Pulmonary artery endothelial cell (primary cell): Measurements from ENCODE around the gene SULT1E1. TPM values are rescaled to one million over a fixed set of nuclear protein-coding genes. Genes with fewer than 3 reads are reported as not detected.

Experiments
- DNase-seq: peaks from one replicate; pipeline ENCODE4 v3.0.0-alpha.2; 2011; ENCODE audit warnings: low read depth, low spot score
- total RNA-seq: library from RNA; depleted of rRNA; stranded (reverse); fragments of >200 nt; gene quantifications from 2 replicates; pipeline ENCODE4 v1.2.3, GENCODE V29; 2014

Gene SULT1E1
- 34.2 and 267 TPM in 2 replicates for total RNA-seq

DNA sequence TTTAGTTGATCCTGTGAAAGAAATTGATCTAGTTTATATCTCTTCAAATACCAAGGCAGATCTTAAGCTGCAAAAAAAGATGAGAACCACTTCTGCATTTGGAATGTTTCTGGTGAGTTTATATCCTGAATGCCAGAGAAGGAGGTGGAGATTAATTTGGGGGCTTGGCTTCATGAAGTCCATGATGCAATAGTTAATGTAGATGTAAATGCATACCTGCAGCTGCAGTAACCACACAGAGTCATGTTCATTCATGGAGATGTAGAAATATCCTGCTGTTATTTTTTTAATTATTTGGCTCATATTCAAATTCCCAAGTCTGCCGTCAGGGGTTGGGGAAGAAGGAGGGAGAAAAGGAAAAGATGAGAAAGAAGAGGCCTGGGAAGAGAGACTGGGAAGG, at the start of gene SULT1E1:
SULT1E1 (minus strand) TSS at position 94 of the 400 bp plus-strand sequence. CDS start 2,501 bp downstream, outside the sequence.
- no peak for DNase-seq

DNA sequence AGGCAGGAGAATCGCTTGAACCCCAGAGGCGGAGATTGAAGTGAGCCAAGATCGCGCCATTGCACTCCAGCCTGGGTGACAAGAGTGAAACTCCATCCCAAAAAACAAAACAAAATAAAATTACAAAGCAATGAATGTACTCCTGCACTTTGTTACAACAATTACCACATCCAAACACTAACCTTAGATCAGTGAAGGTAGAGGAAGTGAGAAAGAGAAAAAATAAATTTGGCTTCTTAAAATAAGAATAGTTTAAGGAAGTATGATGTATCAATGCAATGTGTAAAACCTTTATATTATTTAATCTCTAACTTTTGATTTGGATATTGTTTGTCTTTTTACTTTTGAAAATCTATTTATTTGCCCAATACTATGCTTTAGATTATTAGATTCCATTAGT, 49.2 kb upstream of the SULT1E1 start:
- no peak for DNase-seq

- DNase-seq, result no peak
Observed at GRCh38 chr4:69907151-69907550, 47.2 kb upstream of the SULT1E1 start.

GRCh38 chr4:69896530-69897116, 36.7 kb upstream of the SULT1E1 start:
- no peak for DNase-seq

DNA sequence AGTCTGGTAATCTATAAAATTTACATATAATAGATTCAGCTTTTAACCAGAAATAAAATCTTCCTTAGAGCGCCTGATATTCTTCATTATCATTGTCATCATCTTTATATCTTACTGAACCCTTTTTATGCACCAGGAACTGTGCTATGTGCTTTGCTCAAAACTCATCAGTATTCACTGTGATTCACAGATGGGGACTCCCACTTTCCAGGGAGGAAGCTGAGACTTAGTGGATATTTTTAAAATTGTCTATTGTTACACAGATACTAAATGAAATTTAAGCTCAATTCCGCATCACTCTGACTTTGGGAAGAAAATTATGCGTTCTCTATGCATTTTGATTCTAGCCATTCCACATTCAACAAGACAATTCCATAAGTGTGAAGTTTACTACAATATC, 34.8 kb upstream of the SULT1E1 start:
- no peak for DNase-seq

- DNase-seq, result no peak
Observed at GRCh38 chr4:69894186-69894585, 34.2 kb upstream of the SULT1E1 start.

GRCh38 chr4:69888336-69888735, 28.4 kb upstream of the SULT1E1 start:
- no peak for DNase-seq

DNA sequence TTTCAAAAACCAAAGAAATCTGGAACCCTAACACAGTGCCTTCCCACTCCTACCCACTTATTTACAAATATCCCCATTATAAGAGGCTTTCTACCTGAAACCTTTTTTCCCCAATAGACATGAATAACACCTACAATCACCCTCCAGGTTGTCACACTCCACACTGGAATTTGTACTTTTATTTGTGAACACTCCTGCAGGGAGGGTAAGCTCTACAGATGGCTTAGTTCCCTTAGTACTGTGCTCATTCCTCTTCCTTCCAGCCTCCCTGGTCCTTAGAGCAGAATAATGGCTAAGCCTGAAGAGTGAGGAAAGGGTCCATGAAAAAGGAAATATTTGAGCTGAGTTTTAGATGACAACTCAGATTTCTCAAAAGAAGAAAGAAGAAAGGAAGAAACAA, 22.2 kb upstream of the SULT1E1 start:
- DNase-seq, result no peak

- peak; percentile 40 for DNase-seq
Observed at GRCh38 chr4:69881173-69881773, 21.3 kb upstream of the SULT1E1 start.

DNA sequence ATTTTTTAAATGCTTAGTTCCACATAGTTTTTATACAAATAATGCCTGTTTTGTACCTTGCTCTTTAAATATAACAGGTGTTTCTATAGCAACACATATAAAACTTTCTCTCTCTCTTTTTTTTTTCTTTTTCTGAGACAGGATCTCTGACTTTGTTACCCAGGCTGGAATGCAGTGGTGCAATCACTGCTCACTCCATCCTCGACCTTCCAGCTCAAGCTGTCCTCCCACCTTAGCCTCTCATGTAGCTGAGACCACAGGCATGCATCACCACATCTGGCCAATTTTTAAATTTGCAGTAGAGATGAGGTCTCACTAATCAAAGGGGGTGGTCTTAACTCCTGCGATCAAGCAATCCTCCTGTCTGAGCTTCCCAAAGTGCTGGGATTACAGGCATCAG, 18.3 kb upstream of the SULT1E1 start:
- DNase-seq, result no peak

DNA sequence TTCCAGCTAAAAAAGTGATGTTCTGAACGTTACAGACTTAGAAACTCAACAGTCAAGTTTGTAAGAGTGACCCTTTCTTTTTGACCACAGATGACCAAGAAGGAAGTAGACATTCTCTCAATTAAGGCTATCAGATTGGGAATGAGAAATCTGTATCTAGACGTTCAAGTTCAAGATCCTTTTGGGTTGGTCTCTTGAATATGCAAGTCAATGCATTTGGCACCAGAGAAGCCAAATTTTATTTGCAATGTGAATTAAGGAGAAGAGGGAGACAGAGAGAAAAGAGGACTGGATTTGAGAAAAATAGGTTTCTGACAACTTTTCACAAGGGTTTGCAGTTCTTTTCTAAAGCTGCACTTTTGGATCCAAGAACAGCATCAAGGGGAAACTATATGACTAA, 17.5 kb upstream of the SULT1E1 start:
- no peak for DNase-seq

- DNase-seq, result no peak
Observed at GRCh38 chr4:69876071-69876470, 16.1 kb upstream of the SULT1E1 start.

DNA sequence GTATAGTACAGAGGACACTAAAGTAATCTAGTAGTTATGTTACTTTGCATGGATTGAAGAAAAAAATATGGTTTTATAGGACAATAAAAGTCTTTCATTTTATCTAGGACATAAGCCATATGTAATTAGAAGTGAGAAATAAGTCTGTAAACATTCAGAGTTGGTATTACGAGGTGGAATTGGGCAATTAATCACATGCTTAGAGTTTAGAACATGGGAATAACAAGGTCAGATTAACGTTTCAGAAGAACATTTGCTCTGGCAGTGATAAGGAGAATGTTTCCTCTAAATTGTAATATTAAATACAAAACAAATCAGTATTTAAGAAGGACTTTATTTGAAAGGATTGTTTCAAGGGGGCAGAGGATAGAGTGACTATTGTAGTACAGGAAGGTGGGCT, 15.6 kb upstream of the SULT1E1 start:
- no peak for DNase-seq

- no peak for DNase-seq
Observed at GRCh38 chr4:69874507-69874906, 14.6 kb upstream of the SULT1E1 start.

DNA sequence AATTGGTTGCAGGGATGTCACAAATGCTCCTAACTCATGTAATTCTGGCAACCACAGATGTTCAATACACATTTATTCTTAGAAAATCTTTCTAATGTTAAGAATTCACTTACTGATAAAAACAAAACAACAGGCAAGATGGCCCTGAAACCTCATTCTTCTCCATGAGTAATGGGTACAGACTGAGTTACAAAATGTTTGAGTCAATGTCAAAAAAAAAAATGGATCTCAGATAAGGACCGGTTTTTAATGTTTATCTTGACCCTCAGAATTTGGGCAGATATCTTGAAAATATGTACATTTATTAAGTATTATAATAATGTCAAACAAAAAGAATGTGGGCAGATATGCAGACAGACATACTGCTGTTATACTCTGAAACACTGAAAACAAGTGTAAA, 1.8 kb upstream of the SULT1E1 start:
- DNase-seq, result no peak

DNA sequence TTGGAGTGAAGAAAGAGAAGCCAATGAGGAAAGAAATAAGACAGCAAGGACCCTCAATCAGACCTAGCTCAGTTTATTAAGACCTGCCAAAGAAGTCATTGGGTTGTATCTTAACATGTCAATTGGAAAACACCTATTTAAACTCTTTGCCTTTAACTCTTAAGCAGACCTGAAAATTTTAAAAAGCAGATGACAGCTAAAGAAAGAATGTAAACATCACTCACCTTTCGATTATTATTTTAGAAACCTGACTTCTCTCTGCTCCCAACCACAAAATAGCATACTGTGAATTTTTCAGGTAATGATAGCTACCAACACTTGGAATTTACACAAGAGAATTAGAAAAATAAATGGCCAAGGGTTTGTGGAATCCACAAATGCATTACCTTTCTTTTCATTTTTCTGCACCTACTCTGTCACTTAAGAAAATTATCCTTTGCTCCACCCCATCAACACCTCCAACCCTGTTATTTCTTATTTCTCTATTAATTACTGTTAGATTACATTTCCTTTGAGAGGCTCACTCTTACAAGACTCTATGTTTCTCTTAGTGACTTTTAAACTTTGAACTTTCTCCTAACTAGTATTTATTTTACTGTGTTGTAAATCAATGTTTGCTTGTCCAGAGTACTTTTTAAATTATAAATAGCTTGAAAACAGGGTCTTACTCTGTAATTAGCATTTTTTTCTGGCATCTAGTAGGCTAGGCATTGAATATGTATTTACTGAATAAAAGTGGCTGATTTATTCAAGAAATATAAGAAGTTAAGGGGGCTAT, 765 bp upstream of the SULT1E1 start:
- no peak for DNase-seq

- no peak for DNase-seq
Observed at GRCh38 chr4:69859140-69859685, 732 bp downstream of the SULT1E1 start.

GRCh38 chr4:69858690-69859089, 1.3 kb downstream of the SULT1E1 start:
- DNase-seq, result peak; percentile 43

- no peak for DNase-seq
Observed at GRCh38 chr4:69855822-69856221, 4.1 kb downstream of the SULT1E1 start.

GRCh38 chr4:69849969-69850368, 10.0 kb downstream of the SULT1E1 start:
- DNase-seq, result no peak

- DNase-seq, result peak; percentile 56
Observed at GRCh38 chr4:69849297-69849696, 10.6 kb downstream of the SULT1E1 start.

- DNase-seq, result no peak
Observed at GRCh38 chr4:69848028-69848427, 11.9 kb downstream of the SULT1E1 start.
